Measurements from ENCODE around the gene FAM13C.

The FAM13C gene

GRCh38 chr10:59299933-59300332 lies 62.4 kb downstream of the FAM13C start:
- H3K4me3 ChIP-seq (ENCODE audit: low read depth, low read length), result no peak overlapping the region
- TF ChIP-seq CTCF (IDR thresholded peaks at IDR 0.05; ENCODE audit: low read depth, low read length), result no peak

DNA sequence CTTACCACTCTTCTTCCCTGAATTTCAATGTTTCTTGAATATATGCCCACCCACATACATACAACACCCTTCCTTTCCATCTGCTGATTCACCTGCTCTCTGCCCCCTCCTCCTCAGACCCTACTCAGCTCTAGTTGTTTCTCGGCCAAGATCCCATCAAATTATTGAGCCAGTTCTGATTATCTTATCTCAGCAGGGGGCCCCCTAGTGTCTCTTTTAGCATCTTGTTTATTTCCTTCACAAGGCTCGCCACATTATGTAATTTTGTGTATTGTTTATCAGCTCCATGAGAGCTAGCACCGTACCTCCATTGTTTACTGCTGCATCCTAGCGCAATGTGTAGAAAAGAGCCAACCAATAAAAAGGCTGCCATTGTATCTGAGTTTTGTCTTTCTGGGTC lies 71.9 kb downstream of the FAM13C start:
- TF ChIP-seq CTCF (IDR thresholded peaks at IDR 0.05; ENCODE audit: low read depth, low read length), result no peak
- H3K4me3 ChIP-seq (ENCODE audit: low read depth, low read length), result no peak overlapping the region

DNA sequence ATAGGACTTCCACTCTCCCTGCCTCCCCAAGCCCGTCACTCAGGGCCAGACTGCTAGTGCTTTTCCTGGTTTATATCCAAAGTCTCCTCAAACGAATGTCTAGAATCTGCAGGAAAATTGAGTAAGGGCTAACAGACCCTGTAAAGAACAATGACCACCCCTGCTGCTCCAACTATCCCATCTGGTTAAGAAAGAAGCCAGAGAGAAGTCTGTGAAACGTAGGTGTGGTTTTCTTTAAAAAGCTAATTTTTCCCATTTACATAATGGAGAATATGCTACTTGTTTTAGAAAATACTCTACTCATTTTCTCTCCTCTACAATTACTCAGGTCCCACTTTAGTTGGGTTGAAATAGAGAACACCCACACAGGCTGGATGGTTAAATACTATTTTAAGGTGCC lies 72.5 kb downstream of the FAM13C start:
- no peak overlapping the region for H3K4me3 ChIP-seq (ENCODE audit: low read depth, low read length)
- TF ChIP-seq CTCF (IDR thresholded peaks at IDR 0.05; ENCODE audit: low read depth, low read length), result no peak

DNA sequence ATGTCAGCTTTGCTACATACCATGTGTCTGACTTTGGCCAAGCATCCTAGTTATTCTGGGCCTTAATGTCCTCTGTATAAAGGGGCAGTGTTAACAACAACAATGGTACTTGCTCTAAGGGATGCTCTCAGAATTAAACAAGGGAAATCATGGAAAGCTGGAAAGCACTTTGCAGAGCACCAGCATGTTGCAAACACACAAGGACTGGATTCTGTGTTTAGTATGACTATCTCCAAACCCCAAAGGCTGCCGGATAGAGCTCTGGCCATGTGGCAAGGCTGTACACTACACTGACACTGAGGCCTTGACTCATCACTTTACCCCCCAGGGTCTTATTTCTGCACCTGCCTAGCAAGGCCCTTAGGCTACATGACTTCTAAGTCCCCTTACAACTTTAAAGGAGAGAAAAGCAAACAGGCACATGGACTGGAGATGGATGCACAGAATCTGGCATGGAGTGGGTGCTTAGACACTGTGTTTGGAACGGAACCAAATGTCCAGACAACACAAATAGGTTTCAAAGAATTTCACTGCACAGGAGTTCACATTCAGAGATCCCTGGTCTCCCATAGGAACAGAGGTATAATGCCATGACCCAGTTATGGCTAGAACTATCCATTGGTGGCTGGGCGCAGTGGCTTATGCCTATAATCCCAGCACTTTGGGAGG lies 74.6 kb downstream of the FAM13C start:
- TF ChIP-seq CTCF (IDR thresholded peaks at IDR 0.05; ENCODE audit: low read depth, low read length), result no peak
- H3K4me3 ChIP-seq (ENCODE audit: low read depth, low read length), result no peak overlapping the region

- H3K4me3 ChIP-seq (ENCODE audit: low read depth, low read length), result no peak overlapping the region
- no peak for TF ChIP-seq CTCF (IDR thresholded peaks at IDR 0.05; ENCODE audit: low read depth, low read length)
Measured at GRCh38 chr10:59285848-59286247, 76.5 kb downstream of the FAM13C start.

- TF ChIP-seq CTCF (IDR thresholded peaks at IDR 0.05; ENCODE audit: low read depth, low read length), result no peak
- no peak overlapping the region for H3K4me3 ChIP-seq (ENCODE audit: low read depth, low read length)
Measured at GRCh38 chr10:59285073-59285472, 77.3 kb downstream of the FAM13C start.

- no peak overlapping the region for H3K4me3 ChIP-seq (ENCODE audit: low read depth, low read length)
- no peak for TF ChIP-seq CTCF (IDR thresholded peaks at IDR 0.05; ENCODE audit: low read depth, low read length)
Measured at GRCh38 chr10:59284118-59284975, 78.0 kb downstream of the FAM13C start.
